HFFc6 (cell line): ENCODE data around the gene IL5RA. TPM values are rescaled to one million over a fixed set of nuclear protein-coding genes. Genes with fewer than 3 reads are reported as not detected.

Source experiments
- DNase-seq: peaks from one replicate; pipeline ENCODE4 v3.0.0-alpha.2; 2018
- H3K27ac Mint-ChIP-seq: 2 replicates; pipeline ENCODE4 v1.8.0; 2020; ENCODE audit warnings: mild to moderate bottlenecking, mixed read lengths
- H3K27me3 Mint-ChIP-seq: 2 replicates; pipeline ENCODE4 v1.8.0; 2021; ENCODE audit warnings: mild to moderate bottlenecking, moderate library complexity, mixed read lengths; ENCODE audit not compliant: insufficient read depth
- H3K36me3 Mint-ChIP-seq: 2 replicates; pipeline ENCODE4 v1.8.0; 2021; ENCODE audit warnings: low read depth, mixed read lengths
- H3K4me1 Mint-ChIP-seq: 2 replicates; pipeline ENCODE4 v1.8.0; 2020; ENCODE audit warnings: low read depth, mixed read lengths
- H3K4me3 Mint-ChIP-seq: 2 replicates; pipeline ENCODE4 v1.8.0; 2020; ENCODE audit warnings: mild to moderate bottlenecking, moderate library complexity, mixed read lengths
- H3K9me3 Mint-ChIP-seq: 2 replicates; pipeline ENCODE4 v1.8.0; 2020; ENCODE audit warnings: mild to moderate bottlenecking, mixed read lengths
- CTCF ChIP-seq: fragments of 200-600 bp; sonication (generic); IDR thresholded peaks from 2 replicates; pipeline ENCODE4 v1.5.0; 2021; ENCODE audit warnings: antibody characterized with exemption, mild to moderate bottlenecking
- total RNA-seq, 6 experiments: library from RNA; stranded (reverse); fragmentation: NEBNext Ultra II Directional; extraction: Animal tissue kit (Norgen Biotek cat#: 25700); gene quantifications; 2 replicates in 1 of 6; 3 replicates in 5 of 6; pipeline ENCODE4 v1.2.3, GENCODE V29; 2021

Gene IL5RA
- total RNA-seq, 6 experiments from 2014 or later = not detected

- H3K27me3 Mint-ChIP-seq = no peaks in the 10 kb centered on the region
- TF ChIP-seq CTCF = no peak
- H3K36me3 Mint-ChIP-seq = no peaks in the 10 kb centered on the region
- H3K9me3 Mint-ChIP-seq = peaks cover 28% of the 10 kb centered on the region
- no peaks in the 10 kb centered on the region for H3K4me1 Mint-ChIP-seq
- H3K4me3 Mint-ChIP-seq = no peak overlapping the region
- no peak for DNase-seq
- H3K27ac Mint-ChIP-seq = no peak overlapping the region
These were observed 90.0 kb downstream of the IL5RA start for GRCh38 chr3:3020209-3020608.

Other genes starting within 250 kb of the IL5RA start
- gene TRNT1, start 16.6 kb upstream of the IL5RA start, total RNA-seq = 10 to 100 TPM; 13.2 to 22.5 (median 18.0) TPM
- gene CRBN, start 69.3 kb upstream of the IL5RA start, total RNA-seq = 10 to 100 TPM; 21.0 to 27.8 (median 26.0) TPM